Glutamatergic neuron (in vitro differentiated cells): ENCODE measurements around the gene RALGAPB. TPM values are rescaled to one million over a fixed set of nuclear protein-coding genes. Genes with fewer than 3 reads are reported as not detected.

Source experiments
- DNase-seq: peaks from one replicate; pipeline ENCODE4 v3.0.0; 2022
- H3K27ac Mint-ChIP-seq: one replicate; pipeline ENCODE4 v1.8.0; 2020; ENCODE audit warnings: mild to moderate bottlenecking, mixed read lengths, inconsistent platforms; ENCODE audit not compliant: unreplicated experiment
- H3K27me3 Mint-ChIP-seq: one replicate; pipeline ENCODE4 v1.8.0; 2020; ENCODE audit warnings: mild to moderate bottlenecking, moderate library complexity, mixed read lengths, inconsistent platforms; ENCODE audit not compliant: unreplicated experiment
- H3K36me3 Mint-ChIP-seq: one replicate; pipeline ENCODE4 v1.8.0; 2020; ENCODE audit warnings: mild to moderate bottlenecking, mixed read lengths, inconsistent platforms; ENCODE audit not compliant: unreplicated experiment
- H3K4me1 Mint-ChIP-seq: one replicate; pipeline ENCODE4 v1.8.0; 2020; ENCODE audit warnings: mild to moderate bottlenecking, low read depth, mixed read lengths, inconsistent platforms; ENCODE audit not compliant: unreplicated experiment
- H3K4me3 Mint-ChIP-seq: one replicate; pipeline ENCODE4 v1.8.0; 2020; ENCODE audit warnings: mild to moderate bottlenecking, mixed read lengths, inconsistent platforms; ENCODE audit not compliant: unreplicated experiment
- H3K9me3 Mint-ChIP-seq: one replicate; pipeline ENCODE4 v1.8.0; 2020; ENCODE audit warnings: mild to moderate bottlenecking, moderate library complexity, mixed read lengths, inconsistent platforms; ENCODE audit not compliant: unreplicated experiment
- total RNA-seq: library from RNA; stranded (reverse); fragmentation: NEBNext Ultra II Directional; extraction: Animal tissue kit (Norgen Biotek cat#: 25700); gene quantifications from one replicate; pipeline ENCODE4 v1.2.1, GENCODE V29; 2021; ENCODE audit not compliant: unreplicated experiment
- TF ChIP-seq, protein P1 (sequence below): fragments of 200-600 bp; sonication (generic); IDR thresholded peaks from one replicate; pipeline ENCODE4 v1.5.0; 2021; ENCODE audit not compliant: partially characterized antibody, unreplicated experiment

RALGAPB gene
- total RNA-seq, 1 donor from 2014 or later: 54.6 TPM

DNA sequence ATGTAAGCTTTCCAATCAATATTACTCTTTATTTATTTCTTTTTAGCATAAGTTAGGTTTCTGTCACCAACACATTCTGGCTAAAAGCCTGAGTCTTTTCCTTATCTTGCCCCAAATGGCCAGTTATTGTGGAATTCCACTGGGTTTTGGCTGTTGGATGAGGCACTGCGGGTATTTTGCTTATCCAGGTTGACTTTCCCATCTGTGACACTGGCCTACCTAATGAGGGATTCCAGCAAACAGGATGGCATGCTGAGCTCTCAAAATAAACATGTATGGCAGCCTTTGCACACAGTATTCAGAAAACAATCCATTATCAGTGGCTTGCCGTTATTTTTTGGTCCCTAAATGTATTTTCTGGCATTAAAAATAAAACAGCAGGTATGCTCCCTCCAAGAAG is 6.5 kb upstream of the RALGAPB start:
- H3K9me3 Mint-ChIP-seq: peaks cover 7% of the 10 kb centered on the region
- H3K4me1 Mint-ChIP-seq: no peaks in the 10 kb centered on the region
- H3K4me3 Mint-ChIP-seq: no peak overlapping the region
- H3K27me3 Mint-ChIP-seq: peaks cover 4% of the 10 kb centered on the region
- no peak overlapping the region for H3K27ac Mint-ChIP-seq
- no peak for DNase-seq
- H3K36me3 Mint-ChIP-seq: no peaks in the 10 kb centered on the region
- TF ChIP-seq, protein P1, sequence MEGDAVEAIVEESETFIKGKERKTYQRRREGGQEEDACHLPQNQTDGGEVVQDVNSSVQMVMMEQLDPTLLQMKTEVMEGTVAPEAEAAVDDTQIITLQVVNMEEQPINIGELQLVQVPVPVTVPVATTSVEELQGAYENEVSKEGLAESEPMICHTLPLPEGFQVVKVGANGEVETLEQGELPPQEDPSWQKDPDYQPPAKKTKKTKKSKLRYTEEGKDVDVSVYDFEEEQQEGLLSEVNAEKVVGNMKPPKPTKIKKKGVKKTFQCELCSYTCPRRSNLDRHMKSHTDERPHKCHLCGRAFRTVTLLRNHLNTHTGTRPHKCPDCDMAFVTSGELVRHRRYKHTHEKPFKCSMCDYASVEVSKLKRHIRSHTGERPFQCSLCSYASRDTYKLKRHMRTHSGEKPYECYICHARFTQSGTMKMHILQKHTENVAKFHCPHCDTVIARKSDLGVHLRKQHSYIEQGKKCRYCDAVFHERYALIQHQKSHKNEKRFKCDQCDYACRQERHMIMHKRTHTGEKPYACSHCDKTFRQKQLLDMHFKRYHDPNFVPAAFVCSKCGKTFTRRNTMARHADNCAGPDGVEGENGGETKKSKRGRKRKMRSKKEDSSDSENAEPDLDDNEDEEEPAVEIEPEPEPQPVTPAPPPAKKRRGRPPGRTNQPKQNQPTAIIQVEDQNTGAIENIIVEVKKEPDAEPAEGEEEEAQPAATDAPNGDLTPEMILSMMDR: no peak

DNA sequence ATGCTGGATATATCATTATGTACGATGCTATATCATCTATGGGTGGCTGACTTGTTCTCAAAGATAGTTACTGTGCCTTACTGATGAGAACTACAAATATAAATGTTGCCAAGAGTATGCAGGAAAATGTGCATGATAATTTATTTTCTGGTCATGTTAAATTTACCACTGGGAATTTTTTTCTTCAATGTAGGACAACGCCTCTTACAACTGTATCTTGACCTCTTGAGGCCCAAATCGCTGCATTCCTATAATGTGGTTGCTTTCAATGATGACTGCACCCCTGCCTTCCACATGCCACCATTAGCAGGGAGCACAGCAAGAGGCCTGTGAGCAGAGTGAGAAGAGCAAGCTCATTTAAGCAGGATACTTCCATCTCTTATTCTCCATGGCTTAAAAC is 5.7 kb upstream of the RALGAPB start:
- H3K36me3 Mint-ChIP-seq: no peaks in the 10 kb centered on the region
- H3K27me3 Mint-ChIP-seq: peaks cover 4% of the 10 kb centered on the region
- no peak overlapping the region for H3K4me3 Mint-ChIP-seq

DNA sequence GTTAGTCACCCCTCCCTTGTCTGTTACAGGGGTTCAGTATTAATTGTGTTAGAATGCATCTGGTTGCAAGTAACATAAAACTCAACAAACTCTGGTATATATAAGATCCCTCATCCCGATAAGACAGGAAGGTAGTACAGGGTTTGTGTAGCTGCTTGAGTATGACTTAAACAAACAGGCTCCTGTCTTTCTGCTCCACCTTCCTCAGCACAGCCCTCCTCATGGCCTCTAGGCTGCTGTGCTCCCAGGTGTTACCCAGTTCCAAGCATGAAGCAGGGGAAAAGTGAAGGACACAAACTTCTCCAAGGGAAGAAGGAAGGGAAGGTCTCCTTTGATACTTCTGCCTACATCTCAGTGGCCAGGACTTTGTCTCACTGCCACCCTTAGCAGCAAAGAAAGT is 1.4 kb upstream of the RALGAPB start:
- Mint-ChIP-seq H3K36me3 (no peaks in the 10 kb centered on the region), H3K27ac (no peak overlapping the region), H3K27me3 (peaks cover 4% of the 10 kb centered on the region), H3K4me1 (peaks cover 10% of the 10 kb centered on the region), H3K4me3 (peak overlapping the region; percentile 25), H3K9me3 (peaks cover 12% of the 10 kb centered on the region)
- DNase-seq: no peak
- TF ChIP-seq, protein P1: no peak

More for the DNA sequence above, 5.7 kb upstream of the RALGAPB start:
- no peak for DNase-seq
- Mint-ChIP-seq H3K4me1 (peaks cover 2% of the 10 kb centered on the region), H3K27ac (no peak overlapping the region), H3K9me3 (peaks cover 9% of the 10 kb centered on the region)
- TF ChIP-seq, protein P1: no peak

DNA sequence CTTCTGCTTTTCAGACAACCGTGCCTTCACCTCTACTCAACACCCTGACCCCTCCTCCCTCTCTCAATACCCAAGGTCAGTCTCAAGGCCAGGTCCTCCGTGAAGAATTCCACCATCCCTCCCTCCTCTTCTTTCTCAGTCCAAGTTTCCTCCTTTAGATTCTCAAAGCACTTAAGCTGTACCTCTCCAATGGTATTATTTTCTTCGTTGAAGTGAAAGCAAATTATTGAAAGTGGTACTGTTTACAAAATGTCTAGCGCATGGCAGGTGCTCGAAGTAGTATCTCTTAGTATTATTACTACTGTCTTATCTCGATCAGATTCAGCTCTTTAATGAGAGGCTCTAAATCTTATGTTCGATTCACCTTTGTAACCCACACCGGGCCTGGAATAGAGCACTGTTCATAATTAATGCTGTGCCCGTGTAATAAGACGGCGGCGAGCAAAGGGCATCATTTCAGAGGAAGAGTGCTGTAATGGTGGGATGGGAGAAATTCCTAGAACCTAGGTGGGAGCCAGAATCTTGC is 593 bp upstream of the RALGAPB start:
- TF ChIP-seq, protein P1: no peak
- Mint-ChIP-seq H3K36me3 (no peaks in the 10 kb centered on the region), H3K4me1 (peaks cover 10% of the 10 kb centered on the region), H3K27ac (peak overlapping the region; percentile 64), H3K4me3 (peak overlapping the region; percentile 91), H3K9me3 (peaks cover 12% of the 10 kb centered on the region), H3K27me3 (peaks cover 4% of the 10 kb centered on the region)
- DNase-seq: no peak

DNA sequence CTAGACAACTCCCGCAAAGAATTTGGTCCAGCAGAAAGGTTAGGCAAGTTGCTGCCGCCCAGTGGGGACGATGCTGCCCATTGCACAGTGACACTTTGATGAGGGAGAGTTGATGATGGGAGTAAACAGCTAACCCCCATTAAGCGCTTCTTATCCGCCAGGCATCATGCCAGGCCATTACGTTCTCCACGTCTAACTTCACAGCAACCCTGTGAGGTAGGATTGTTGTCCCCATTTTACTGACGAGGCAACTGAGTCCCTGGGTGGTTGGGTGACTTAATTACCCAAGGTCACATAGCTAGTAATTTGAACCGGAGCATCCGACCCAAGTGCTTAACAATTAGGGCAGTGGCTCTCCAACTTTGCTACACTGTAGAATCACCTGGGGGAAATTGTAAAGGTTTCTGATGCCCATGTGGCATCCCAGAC is 738 bp downstream of the RALGAPB start:
- Mint-ChIP-seq H3K9me3 (peaks cover 9% of the 10 kb centered on the region), H3K4me1 (peaks cover 10% of the 10 kb centered on the region), H3K4me3 (peak overlapping the region; percentile 91), H3K27ac (peak overlapping the region; percentile 43), H3K36me3 (no peaks in the 10 kb centered on the region), H3K27me3 (peaks cover 4% of the 10 kb centered on the region)
- no peak for DNase-seq
- TF ChIP-seq, protein P1: no peak
